Parathyroid adenoma (tissue), 2 donors: Measurements from ENCODE around the gene CDC14A.
A peak's percentile ranks its signal among the peaks of the same experiment; 100 is the strongest.

Experiments
- H2AFZ ChIP-seq: fragments of 300-600 bp; sonication (generic); one replicate; pipeline ENCODE4 v1.7.0; 2017; ENCODE audit warnings: antibody characterized with exemption, mild to moderate bottlenecking
- H3K27ac ChIP-seq: fragments of 300-600 bp; sonication (generic); one replicate; pipeline ENCODE4 v1.7.0; 2017
- H3K27me3 ChIP-seq: fragments of 300-600 bp; sonication (generic); one replicate; pipeline ENCODE4 v1.7.0; 2017; ENCODE audit warnings: low read length; ENCODE audit not compliant: control insufficient read depth, insufficient read depth
- H3K36me3 ChIP-seq: fragments of 300-600 bp; sonication (generic); one replicate; pipeline ENCODE4 v1.7.0; 2017; ENCODE audit warnings: low read length; ENCODE audit not compliant: control insufficient read depth, insufficient read depth
- H3K4me1 ChIP-seq: fragments of 300-600 bp; sonication (generic); one replicate; pipeline ENCODE4 v1.7.0; 2017; ENCODE audit warnings: control low read depth
- H3K4me2 ChIP-seq: fragments of 300-600 bp; sonication (generic); one replicate; pipeline ENCODE4 v1.7.0; 2017; ENCODE audit warnings: low read length
- H3K4me3 ChIP-seq: fragments of 300-600 bp; sonication (generic); one replicate; pipeline ENCODE4 v1.7.0; 2017; ENCODE audit warnings: low read depth, low read length
- H3K79me2 ChIP-seq: fragments of 300-600 bp; sonication (generic); one replicate; pipeline ENCODE4 v1.7.0; 2017; ENCODE audit warnings: control low read depth
- H3K9ac ChIP-seq: fragments of 300-600 bp; sonication (generic); one replicate; pipeline ENCODE4 v1.7.0; 2017; ENCODE audit warnings: mild to moderate bottlenecking
- H3K9me3 ChIP-seq: fragments of 300-600 bp; sonication (generic); one replicate; pipeline ENCODE4 v1.7.0; 2017; ENCODE audit warnings: low read length; ENCODE audit not compliant: control insufficient read depth
- TF ChIP-seq, protein P1 (sequence below): fragments of 300-600 bp; sonication (generic); IDR thresholded peaks from one replicate; pipeline ENCODE4 v1.7.0; 2017; ENCODE audit warnings: antibody characterized with exemption, mild to moderate bottlenecking
- donor health status: primary hyperparathyroidism.

The CDC14A gene

DNA sequence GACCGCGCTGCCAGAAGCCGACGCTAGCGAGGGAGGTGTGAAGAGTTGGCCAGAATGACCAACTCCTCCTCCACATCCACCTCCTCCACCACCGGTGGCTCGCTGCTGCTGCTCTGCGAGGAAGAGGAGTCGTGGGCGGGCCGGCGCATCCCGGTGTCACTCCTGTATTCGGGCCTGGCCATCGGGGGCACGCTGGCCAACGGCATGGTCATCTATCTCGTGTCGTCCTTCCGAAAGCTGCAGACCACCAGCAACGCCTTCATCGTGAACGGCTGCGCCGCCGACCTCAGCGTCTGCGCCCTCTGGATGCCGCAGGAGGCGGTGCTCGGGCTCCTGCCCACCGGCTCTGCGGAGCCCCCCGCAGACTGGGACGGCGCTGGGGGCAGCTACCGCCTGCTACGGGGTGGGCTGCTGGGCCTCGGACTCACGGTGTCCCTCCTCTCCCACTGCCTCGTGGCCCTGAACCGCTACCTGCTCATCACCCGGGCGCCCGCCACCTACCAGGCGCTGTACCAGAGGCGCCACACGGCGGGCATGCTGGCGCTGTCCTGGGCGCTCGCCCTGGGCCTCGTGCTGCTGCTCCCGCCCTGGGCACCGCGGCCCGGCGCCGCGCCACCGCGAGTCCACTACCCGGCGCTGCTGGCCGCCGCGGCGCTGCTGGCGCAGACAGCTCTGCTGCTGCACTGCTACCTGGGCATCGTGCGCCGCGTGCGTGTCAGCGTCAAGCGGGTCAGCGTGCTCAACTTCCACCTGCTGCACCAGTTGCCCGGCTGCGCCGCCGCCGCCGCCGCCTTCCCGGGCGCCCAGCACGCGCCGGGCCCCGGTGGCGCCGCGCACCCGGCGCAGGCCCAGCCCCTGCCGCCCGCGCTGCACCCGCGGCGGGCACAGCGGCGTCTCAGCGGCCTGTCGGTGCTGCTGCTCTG lies 186.9 kb downstream of the CDC14A start:
- Histone ChIP-seq H3K4me2 (peak overlapping the region; percentile 49), H3K9ac (no peak overlapping the region), H2AFZ (peak overlapping the region; percentile 72), H3K9me3 (no peaks in the 10 kb centered on the region), H3K27ac (no peak overlapping the region), H3K36me3 (no peaks in the 10 kb centered on the region), H3K4me3 (no peak overlapping the region), H3K27me3 (no peaks in the 10 kb centered on the region), H3K79me2 (no peaks in the 10 kb centered on the region), H3K4me1 (peaks cover 3% of the 10 kb centered on the region)
- TF ChIP-seq, protein P1, sequence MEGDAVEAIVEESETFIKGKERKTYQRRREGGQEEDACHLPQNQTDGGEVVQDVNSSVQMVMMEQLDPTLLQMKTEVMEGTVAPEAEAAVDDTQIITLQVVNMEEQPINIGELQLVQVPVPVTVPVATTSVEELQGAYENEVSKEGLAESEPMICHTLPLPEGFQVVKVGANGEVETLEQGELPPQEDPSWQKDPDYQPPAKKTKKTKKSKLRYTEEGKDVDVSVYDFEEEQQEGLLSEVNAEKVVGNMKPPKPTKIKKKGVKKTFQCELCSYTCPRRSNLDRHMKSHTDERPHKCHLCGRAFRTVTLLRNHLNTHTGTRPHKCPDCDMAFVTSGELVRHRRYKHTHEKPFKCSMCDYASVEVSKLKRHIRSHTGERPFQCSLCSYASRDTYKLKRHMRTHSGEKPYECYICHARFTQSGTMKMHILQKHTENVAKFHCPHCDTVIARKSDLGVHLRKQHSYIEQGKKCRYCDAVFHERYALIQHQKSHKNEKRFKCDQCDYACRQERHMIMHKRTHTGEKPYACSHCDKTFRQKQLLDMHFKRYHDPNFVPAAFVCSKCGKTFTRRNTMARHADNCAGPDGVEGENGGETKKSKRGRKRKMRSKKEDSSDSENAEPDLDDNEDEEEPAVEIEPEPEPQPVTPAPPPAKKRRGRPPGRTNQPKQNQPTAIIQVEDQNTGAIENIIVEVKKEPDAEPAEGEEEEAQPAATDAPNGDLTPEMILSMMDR: no peak

DNA sequence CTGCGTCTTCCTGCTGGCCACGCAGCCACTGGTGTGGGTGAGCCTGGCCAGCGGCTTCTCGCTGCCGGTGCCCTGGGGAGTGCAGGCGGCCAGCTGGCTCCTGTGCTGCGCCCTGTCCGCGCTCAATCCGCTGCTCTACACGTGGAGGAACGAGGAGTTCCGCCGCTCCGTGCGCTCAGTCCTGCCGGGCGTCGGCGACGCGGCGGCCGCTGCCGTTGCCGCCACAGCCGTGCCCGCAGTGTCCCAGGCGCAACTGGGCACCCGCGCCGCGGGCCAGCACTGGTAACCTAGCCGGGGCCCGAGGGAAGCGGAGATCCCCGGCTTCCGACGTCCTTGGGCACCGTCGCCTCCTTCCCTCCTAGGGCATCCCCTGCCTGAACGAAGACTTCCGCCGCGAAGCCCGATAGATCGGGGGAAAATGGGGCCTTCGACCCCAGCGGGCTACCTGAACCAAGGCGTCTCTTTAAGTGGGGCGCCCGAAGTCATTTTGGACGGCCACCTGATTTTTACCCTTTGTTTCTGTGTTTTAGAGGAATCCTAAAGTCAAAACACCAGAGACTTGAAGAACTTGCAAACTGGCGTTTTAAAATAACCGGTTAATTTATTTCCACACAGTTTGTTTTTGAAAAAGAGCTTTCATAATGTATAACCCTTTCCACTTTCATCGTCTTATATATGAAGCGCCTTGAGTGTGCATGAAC lies 187.7 kb downstream of the CDC14A start:
- no peaks in the 10 kb centered on the region for H3K36me3 ChIP-seq
- TF ChIP-seq, protein P1: no peak
- H3K9me3 ChIP-seq: no peaks in the 10 kb centered on the region
- no peak overlapping the region for H3K4me3 ChIP-seq
- H3K27ac ChIP-seq: no peak overlapping the region
- H3K9ac ChIP-seq: no peak overlapping the region
- no peaks in the 10 kb centered on the region for H3K27me3 ChIP-seq
- H3K79me2 ChIP-seq: no peaks in the 10 kb centered on the region
- peak overlapping the region; percentile 69 for H2AFZ ChIP-seq
- H3K4me1 ChIP-seq: peaks cover 3% of the 10 kb centered on the region
- peak overlapping the region; percentile 33 for H3K4me2 ChIP-seq

DNA sequence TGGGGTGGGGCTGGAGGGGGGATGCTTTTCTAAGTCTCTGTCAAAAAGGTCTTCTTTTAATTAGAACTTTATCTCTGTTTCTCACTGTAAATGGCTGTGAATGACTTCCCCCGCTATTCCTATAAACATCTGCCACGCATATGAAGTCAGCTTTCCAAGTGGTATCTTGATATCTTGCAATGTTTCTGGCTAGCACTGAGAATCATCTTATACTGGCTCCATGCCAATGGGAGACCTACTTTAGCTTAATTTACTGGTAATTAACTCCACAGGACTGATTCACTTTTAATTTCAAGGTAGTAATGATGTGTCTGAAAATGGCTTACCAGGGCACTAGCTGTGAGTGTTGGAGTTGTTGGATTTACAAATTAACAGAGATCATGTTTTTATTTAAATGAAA lies 190.0 kb downstream of the CDC14A start:
- H3K36me3 ChIP-seq: no peaks in the 10 kb centered on the region
- peaks cover 3% of the 10 kb centered on the region for H3K4me1 ChIP-seq
- H3K4me2 ChIP-seq: no peak overlapping the region
- H3K27me3 ChIP-seq: no peaks in the 10 kb centered on the region
- H3K9ac ChIP-seq: no peak overlapping the region
- TF ChIP-seq, protein P1: no peak
- no peak overlapping the region for H3K4me3 ChIP-seq
- H3K9me3 ChIP-seq: no peaks in the 10 kb centered on the region
- H2AFZ ChIP-seq: no peak overlapping the region
- H3K27ac ChIP-seq: no peak overlapping the region
- H3K79me2 ChIP-seq: no peaks in the 10 kb centered on the region

DNA sequence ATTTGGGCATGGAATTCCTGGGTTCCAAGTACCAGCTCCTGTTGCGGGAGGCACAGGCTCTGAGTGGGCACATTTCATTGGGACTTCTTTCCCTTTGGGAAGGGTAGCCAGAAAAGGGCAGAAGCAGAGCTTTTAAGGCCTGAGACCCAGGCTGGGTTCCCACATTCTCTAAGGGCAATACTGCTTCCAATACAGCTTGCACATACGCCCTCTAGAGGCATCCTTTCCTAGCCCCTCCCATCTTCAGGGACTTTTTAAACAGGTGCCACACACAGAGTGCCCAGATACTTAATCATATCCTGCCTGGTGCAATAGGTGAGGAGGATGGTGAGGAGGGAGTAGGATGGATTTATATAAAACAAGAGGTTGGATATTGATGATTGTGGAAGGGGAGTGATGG lies 191.3 kb downstream of the CDC14A start:
- Histone ChIP-seq H3K4me2 (no peak overlapping the region), H3K4me1 (peaks cover 3% of the 10 kb centered on the region), H3K36me3 (no peaks in the 10 kb centered on the region), H3K27me3 (no peaks in the 10 kb centered on the region), H3K9ac (no peak overlapping the region), H3K9me3 (no peaks in the 10 kb centered on the region), H3K4me3 (no peak overlapping the region), H3K79me2 (no peaks in the 10 kb centered on the region), H3K27ac (no peak overlapping the region), H2AFZ (no peak overlapping the region)
- TF ChIP-seq, protein P1: no peak
